ENCODE measurements around the gene ATP6V1F. TPM values are rescaled to one million over a fixed set of nuclear protein-coding genes. Genes with fewer than 3 reads are reported as not detected.

The ATP6V1F gene
- total RNA-seq, 2 donors from 2014 or later = 122 to 157 TPM

GRCh38 chr7:128876586-128876977, 13.9 kb downstream of the ATP6V1F start:
- no peak overlapping the region for H3K27ac ChIP-seq (ENCODE audit: low read depth, low read length)
- H3K27ac Mint-ChIP-seq = no peak overlapping the region
- no peak for TF ChIP-seq CTCF (conservative IDR thresholded peaks at IDR 0.05)
- H3K27me3 Mint-ChIP-seq (ENCODE audit: insufficient read depth) = peaks cover 8% of the 10 kb centered on the region
- H3K36me3 ChIP-seq (ENCODE audit: control insufficient read depth, insufficient read depth, low read length) = no peaks in the 10 kb centered on the region
- no peaks in the 10 kb centered on the region for H3K4me1 Mint-ChIP-seq
- H3K4me1 ChIP-seq (ENCODE audit: control insufficient read depth, insufficient read depth, low read length) = no peaks in the 10 kb centered on the region
- H3K36me3 Mint-ChIP-seq (ENCODE audit: low read depth) = no peaks in the 10 kb centered on the region
- no peak for DNase-seq
- no peaks in the 10 kb centered on the region for H3K9me3 ChIP-seq (ENCODE audit: control insufficient read depth, low read length)
- H3K4me3 ChIP-seq (ENCODE audit: low read length) = no peak overlapping the region
- H3K9ac ChIP-seq (ENCODE audit: extremely low read depth, low read length, poor library complexity, severe bottlenecking) = no peak overlapping the region
- 80 to 87% methylated on average over 1 to 5 of the region's 5 CpGs for WGBS, 2 experiments (ENCODE audit: insufficient coverage in 1 of 2, insufficient read length in 1 of 2)
- no peak overlapping the region for H3K4me3 Mint-ChIP-seq
- H3K9me3 Mint-ChIP-seq = no peaks in the 10 kb centered on the region
- no peaks in the 10 kb centered on the region for H3K27me3 ChIP-seq (ENCODE audit: control insufficient read depth, insufficient read depth, low read length, poor library complexity, severe bottlenecking)

GRCh38 chr7:128876978-128877755, 14.5 kb downstream of the ATP6V1F start:
- Mint-ChIP-seq H3K27ac (no peak overlapping the region), H3K4me3 (no peak overlapping the region), H3K27me3 (ENCODE audit: insufficient read depth) (peaks cover 2% of the 10 kb centered on the region), H3K4me1 (no peaks in the 10 kb centered on the region), H3K9me3 (no peaks in the 10 kb centered on the region), H3K36me3 (ENCODE audit: low read depth) (no peaks in the 10 kb centered on the region)
- TF ChIP-seq CTCF (conservative IDR thresholded peaks at IDR 0.05) = no peak
- WGBS, 2 experiments (ENCODE audit: insufficient coverage in 1 of 2, insufficient read length in 1 of 2) = 91 to 93% methylated on average over 27 to 32 of the region's 32 CpGs
- Histone ChIP-seq H3K36me3 (ENCODE audit: control insufficient read depth, insufficient read depth, low read length) (no peaks in the 10 kb centered on the region), H3K9me3 (ENCODE audit: control insufficient read depth, low read length) (no peaks in the 10 kb centered on the region), H3K27ac (ENCODE audit: low read depth, low read length) (no peak overlapping the region), H3K4me1 (ENCODE audit: control insufficient read depth, insufficient read depth, low read length) (no peaks in the 10 kb centered on the region), H3K4me3 (ENCODE audit: low read length) (no peak overlapping the region), H3K27me3 (ENCODE audit: control insufficient read depth, insufficient read depth, low read length, poor library complexity, severe bottlenecking) (no peaks in the 10 kb centered on the region), H3K9ac (ENCODE audit: extremely low read depth, low read length, poor library complexity, severe bottlenecking) (no peak overlapping the region)
- no peak for DNase-seq

- H3K36me3 ChIP-seq (ENCODE audit: control insufficient read depth, insufficient read depth, low read length) = no peaks in the 10 kb centered on the region
- WGBS, 2 experiments (ENCODE audit: insufficient coverage in 1 of 2, insufficient read length in 1 of 2) = 88 to 93% methylated on average over 3 to 4 of the region's 4 CpGs
- H3K27me3 ChIP-seq (ENCODE audit: control insufficient read depth, insufficient read depth, low read length, poor library complexity, severe bottlenecking) = no peaks in the 10 kb centered on the region
- no peaks in the 10 kb centered on the region for H3K4me1 Mint-ChIP-seq
- H3K27ac Mint-ChIP-seq = no peak overlapping the region
- DNase-seq = no peak
- H3K9me3 ChIP-seq (ENCODE audit: control insufficient read depth, low read length) = no peaks in the 10 kb centered on the region
- no peak overlapping the region for H3K9ac ChIP-seq (ENCODE audit: extremely low read depth, low read length, poor library complexity, severe bottlenecking)
- no peak overlapping the region for H3K4me3 ChIP-seq (ENCODE audit: low read length)
- no peak for TF ChIP-seq CTCF (conservative IDR thresholded peaks at IDR 0.05)
- no peaks in the 10 kb centered on the region for H3K27me3 Mint-ChIP-seq (ENCODE audit: insufficient read depth)
- no peaks in the 10 kb centered on the region for H3K36me3 Mint-ChIP-seq (ENCODE audit: low read depth)
- no peak overlapping the region for H3K4me3 Mint-ChIP-seq
- no peak overlapping the region for H3K27ac ChIP-seq (ENCODE audit: low read depth, low read length)
- no peaks in the 10 kb centered on the region for H3K4me1 ChIP-seq (ENCODE audit: control insufficient read depth, insufficient read depth, low read length)
- H3K9me3 Mint-ChIP-seq = no peaks in the 10 kb centered on the region
Observed at GRCh38 chr7:128877756-128878120, 15.1 kb downstream of the ATP6V1F start.
